Activated naive CD8-positive, alpha-beta T cell treated with anti-CD3 and anti-CD28 coated beads, Interleukin-2, amount 10 ng/mL, durations not matched to agents 7 days and 5 days (primary cell): ENCODE results near the gene CCT3. TPM values are rescaled to one million over a fixed set of nuclear protein-coding genes. Genes with fewer than 3 reads are reported as not detected.

ENCODE experiments used
- ATAC-seq: fragments of 150-1000 bp; cut with Tn5 transposase; one replicate; pipeline ENCODE4 v1.10.0; 2021; ENCODE audit warnings: low read depth, moderate library complexity
- POLR2A ChIA-PET: fragments of 350-600 bp; sonication (Branson Sonifier 250); formaldehyde crosslinking; loops from one replicate; lab custom pipeline; 2021; ENCODE audit warnings: antibody characterized with exemption; lab: Charles Lee
- DNase-seq: peaks from one replicate; pipeline ENCODE4 v3.0.0; 2021
- H3K27ac Mint-ChIP-seq: one replicate; pipeline ENCODE4 v1.8.0; 2022; ENCODE audit warnings: mild to moderate bottlenecking, mixed read lengths
- H3K27me3 Mint-ChIP-seq: one replicate; pipeline ENCODE4 v1.8.0; 2022; ENCODE audit warnings: mild to moderate bottlenecking, moderate library complexity, mixed read lengths
- H3K36me3 Mint-ChIP-seq: one replicate; pipeline ENCODE4 v1.8.0; 2021; ENCODE audit warnings: mild to moderate bottlenecking, mixed read lengths
- H3K4me1 Mint-ChIP-seq: one replicate; pipeline ENCODE4 v1.8.0; 2021; ENCODE audit warnings: mixed read lengths
- H3K4me3 Mint-ChIP-seq: one replicate; pipeline ENCODE4 v1.8.0; 2022; ENCODE audit warnings: mild to moderate bottlenecking, moderate library complexity, mixed read lengths
- H3K9me3 Mint-ChIP-seq: one replicate; pipeline ENCODE4 v1.8.0; 2021; ENCODE audit warnings: mixed read lengths
- total RNA-seq, 2 experiments: library from RNA; stranded (reverse); gene quantifications; one replicate each; pipeline ENCODE4 v1.2.3, GENCODE V29; 2021

The CCT3 gene
- total RNA-seq, 2 experiments from 2014 or later: 163 to 165 TPM

GRCh38 chr1:156293895-156294294, 44.2 kb downstream of the CCT3 start:
- POLR2A ChIA-PET: interaction anchor here (0.6 to 3.2 kb wide), 2 partner anchors 11 to 19 kb away, joined by 3 to 22 read pairs; partner anchors contain the start of genes SMG5 and TMEM79
- Mint-ChIP-seq H3K27ac (no peak overlapping the region), H3K4me1 (peaks cover 10% of the 10 kb centered on the region), H3K9me3 (no peaks in the 10 kb centered on the region), H3K27me3 (no peaks in the 10 kb centered on the region), H3K36me3 (no peaks in the 10 kb centered on the region), H3K4me3 (no peak overlapping the region)
- no peak for ATAC-seq
- DNase-seq: no peak

GRCh38 chr1:156293098-156293434, 45.0 kb downstream of the CCT3 start:
- peaks cover 10% of the 10 kb centered on the region for H3K4me1 Mint-ChIP-seq
- POLR2A ChIA-PET: interaction anchor here (0.6 to 3.2 kb wide), 2 partner anchors 10 to 18 kb away, joined by 3 to 22 read pairs; partner anchors contain the start of genes SMG5 and TMEM79
- no peak for ATAC-seq

GRCh38 chr1:156291226-156292061, 46.6 kb downstream of the CCT3 start:
- Mint-ChIP-seq H3K4me1 (peaks cover 10% of the 10 kb centered on the region), H3K27me3 (no peaks in the 10 kb centered on the region), H3K36me3 (peaks cover 3% of the 10 kb centered on the region), H3K9me3 (no peaks in the 10 kb centered on the region), H3K4me3 (no peak overlapping the region), H3K27ac (peak overlapping the region; percentile 28)
- no peak for ATAC-seq
- POLR2A ChIA-PET: interaction anchor here (0.8 kb wide), 1 partner anchor 9 kb away, joined by 3 read pairs; the partner anchor contains the start of gene SMG5
- no peak for DNase-seq

More at GRCh38 chr1:156293098-156293434, 45.0 kb downstream of the CCT3 start:
- no peak overlapping the region for H3K4me3 Mint-ChIP-seq
- no peaks in the 10 kb centered on the region for H3K27me3 Mint-ChIP-seq
- no peak for DNase-seq
- H3K27ac Mint-ChIP-seq: peak overlapping the region; percentile 37
- H3K9me3 Mint-ChIP-seq: no peaks in the 10 kb centered on the region
- H3K36me3 Mint-ChIP-seq: peaks cover 3% of the 10 kb centered on the region

GRCh38 chr1:156289857-156290256, 48.2 kb downstream of the CCT3 start:
- H3K4me3 Mint-ChIP-seq: no peak overlapping the region
- ATAC-seq (no peak), DNase-seq (no peak)
- POLR2A ChIA-PET: no interaction called here
- peaks cover 7% of the 10 kb centered on the region for H3K36me3 Mint-ChIP-seq
- no peaks in the 10 kb centered on the region for H3K9me3 Mint-ChIP-seq
- no peaks in the 10 kb centered on the region for H3K27me3 Mint-ChIP-seq
- no peak overlapping the region for H3K27ac Mint-ChIP-seq
- H3K4me1 Mint-ChIP-seq: peaks cover 3% of the 10 kb centered on the region

GRCh38 chr1:156286061-156286460, 52.0 kb downstream of the CCT3 start:
- no peak for DNase-seq
- Mint-ChIP-seq H3K9me3 (no peaks in the 10 kb centered on the region), H3K4me3 (no peak overlapping the region), H3K27me3 (no peaks in the 10 kb centered on the region), H3K4me1 (peaks cover 15% of the 10 kb centered on the region), H3K27ac (no peak overlapping the region), H3K36me3 (peaks cover 9% of the 10 kb centered on the region)
- POLR2A ChIA-PET: no interaction called here
- ATAC-seq: no peak

- Mint-ChIP-seq H3K36me3 (peaks cover 9% of the 10 kb centered on the region), H3K27me3 (no peaks in the 10 kb centered on the region), H3K4me1 (peaks cover 21% of the 10 kb centered on the region), H3K9me3 (no peaks in the 10 kb centered on the region), H3K27ac (no peak overlapping the region), H3K4me3 (no peak overlapping the region)
- ATAC-seq (no peak), DNase-seq (no peak)
- POLR2A ChIA-PET: no interaction called here
Observed at GRCh38 chr1:156285437-156285836, 52.7 kb downstream of the CCT3 start.

GRCh38 chr1:156284757-156285156, 53.3 kb downstream of the CCT3 start:
- ATAC-seq (no peak), DNase-seq (no peak)
- peaks cover 27% of the 10 kb centered on the region for H3K4me1 Mint-ChIP-seq
- H3K27ac Mint-ChIP-seq: no peak overlapping the region
- POLR2A ChIA-PET: no interaction called here
- no peaks in the 10 kb centered on the region for H3K27me3 Mint-ChIP-seq
- H3K36me3 Mint-ChIP-seq: peaks cover 9% of the 10 kb centered on the region
- no peaks in the 10 kb centered on the region for H3K9me3 Mint-ChIP-seq
- no peak overlapping the region for H3K4me3 Mint-ChIP-seq

- POLR2A ChIA-PET: interaction anchor here (1.1 to 4.2 kb wide), 4 partner anchors 10 to 71 kb away, joined by 3 to 24 read pairs (median 20); partner anchors contain the start of genes GLMP and PMF1
- no peaks in the 10 kb centered on the region for H3K9me3 Mint-ChIP-seq
- peaks cover 9% of the 10 kb centered on the region for H3K36me3 Mint-ChIP-seq
- ATAC-seq: no peak
- peak within 1 kb of the TSS; percentile 94 for H3K4me3 Mint-ChIP-seq
- H3K4me1 Mint-ChIP-seq: peaks cover 27% of the 10 kb centered on the region
- no peak for DNase-seq
- H3K27ac Mint-ChIP-seq: peak within 1 kb of the TSS; percentile 95
- no peaks in the 10 kb centered on the region for H3K27me3 Mint-ChIP-seq
Observed at GRCh38 chr1:156284112-156284511, 54.0 kb downstream of the CCT3 start, which contains the start of gene TMEM79. Gene TMEM79, plus strand, starts transcription at chr1:156284325. Its CDS starts 902 bp downstream, at chr1:156285227.

- Mint-ChIP-seq H3K36me3 (peaks cover 6% of the 10 kb centered on the region), H3K4me3 (peak overlapping the region; percentile 94), H3K9me3 (no peaks in the 10 kb centered on the region), H3K4me1 (peaks cover 27% of the 10 kb centered on the region), H3K27ac (peak overlapping the region; percentile 95), H3K27me3 (no peaks in the 10 kb centered on the region)
- no peak for DNase-seq
- POLR2A ChIA-PET: interaction anchor here (1.1 to 4.2 kb wide), 14 partner anchors 11 to 136 kb away, joined by 3 to 24 read pairs (median 7); partner anchors contain the start of genes GLMP, PMF1 and SLC25A44
- no peak for ATAC-seq
Observed at GRCh38 chr1:156283521-156283920, 54.6 kb downstream of the CCT3 start.

- Mint-ChIP-seq H3K27me3 (no peaks in the 10 kb centered on the region), H3K27ac (peak within 1 kb of the TSS; percentile 95), H3K9me3 (no peaks in the 10 kb centered on the region), H3K4me1 (peaks cover 27% of the 10 kb centered on the region), H3K4me3 (peak within 1 kb of the TSS; percentile 94), H3K36me3 (peaks cover 12% of the 10 kb centered on the region)
- POLR2A ChIA-PET: interaction anchor here (0.6 to 4.2 kb wide), 26 partner anchors 8 to 447 kb away, joined by 3 to 24 read pairs (median 4); partner anchors contain the start of genes GLMP, KHDC4, PMF1 and SEMA4A
- DNase-seq: peak; percentile 95
- peak; percentile 91 for ATAC-seq
Observed at GRCh38 chr1:156282479-156283222, 55.4 kb downstream of the CCT3 start, which contains the start of gene SMG5. Gene SMG5, minus strand, starts transcription at chr1:156282825. Its CDS starts 145 bp downstream, at chr1:156282680.

GRCh38 chr1:156281693-156282478, 56.2 kb downstream of the CCT3 start:
- H3K36me3 Mint-ChIP-seq: peaks cover 16% of the 10 kb centered on the region
- no peak for DNase-seq
- POLR2A ChIA-PET: interaction anchor here (0.5 to 4.2 kb wide), 27 partner anchors 9 to 448 kb away, joined by 3 to 24 read pairs (median 4); partner anchors contain the start of genes GLMP, KHDC4, PMF1 and SEMA4A

GRCh38 chr1:156281281-156281680, 56.8 kb downstream of the CCT3 start:
- no peaks in the 10 kb centered on the region for H3K27me3 Mint-ChIP-seq
- H3K36me3 Mint-ChIP-seq: peaks cover 17% of the 10 kb centered on the region
- H3K4me3 Mint-ChIP-seq: peak overlapping the region; percentile 94
- peak overlapping the region; percentile 95 for H3K27ac Mint-ChIP-seq
- H3K9me3 Mint-ChIP-seq: no peaks in the 10 kb centered on the region
- peak; percentile 31 for ATAC-seq
- POLR2A ChIA-PET: interaction anchor here (0.5 to 4.2 kb wide), 7 partner anchors 9 to 134 kb away, joined by 3 to 24 read pairs (median 8); partner anchors contain the start of genes PMF1 and SEMA4A
- peak; percentile 49 for DNase-seq
- H3K4me1 Mint-ChIP-seq: peaks cover 29% of the 10 kb centered on the region

More at GRCh38 chr1:156281693-156282478, 56.2 kb downstream of the CCT3 start:
- H3K27ac Mint-ChIP-seq: peak overlapping the region; percentile 95
- H3K9me3 Mint-ChIP-seq: no peaks in the 10 kb centered on the region
- ATAC-seq: no peak
- H3K4me3 Mint-ChIP-seq: peak overlapping the region; percentile 94
- no peaks in the 10 kb centered on the region for H3K27me3 Mint-ChIP-seq
- H3K4me1 Mint-ChIP-seq: peaks cover 29% of the 10 kb centered on the region
